Panc1 (cell line): ENCODE data around the gene TMEM248. TPM values are rescaled to one million over a fixed set of nuclear protein-coding genes. Genes with fewer than 3 reads are reported as not detected.
"Not testable (repeated sequence)": the region's sequence is repeated elsewhere in the genome, so short reads cannot be mapped to it uniquely, and the experiment has no call there.

Experiments
- ATAC-seq: fragments of 200-7000 bp; cut with Tn5 transposase; 2 replicates; pipeline ENCODE4 v1.9.1; 2020; ENCODE audit warnings: mild to moderate bottlenecking, moderate library complexity
- BruUV-seq: library from RNA; stranded (reverse); fragments of 400-500 nt; replicated peaks from 2 replicates; lab custom pipeline; 2021; lab: Mats Ljungman, UMichigan
- CTCF ChIA-PET: fragments of 300-600 bp; sonication (Branson Sonifier 250); formaldehyde crosslinking; loops from one replicate; lab custom pipeline; 2022; ENCODE audit warnings: antibody characterized with exemption; lab: Charles Lee
- POLR2A ChIA-PET: fragments of 300-600 bp; sonication (Branson Sonifier 250); formaldehyde crosslinking; loops from one replicate; lab custom pipeline; 2022; ENCODE audit warnings: antibody characterized with exemption; lab: Charles Lee
- DNase-seq: peaks from one replicate; pipeline ENCODE4 v3.0.0-alpha.2; 2010; ENCODE audit warnings: low read depth, low spot score
- H3K27ac ChIP-seq: 2 replicates; pipeline ENCODE4 v1.5.1; 2011; ENCODE audit warnings: mild to moderate bottlenecking, low read length, inconsistent platforms
- H3K27me3 ChIP-seq: fragments of 200-500 bp; sonication (Bioruptor generic); 2 replicates; pipeline ENCODE4 v1.6.0; 2014; ENCODE audit warnings: low read length, inconsistent platforms; ENCODE audit not compliant: control insufficient read depth, insufficient read depth
- H3K36me3 ChIP-seq: fragments of 200-500 bp; sonication (Bioruptor generic); 2 replicates; pipeline ENCODE4 v1.5.1; 2014; ENCODE audit warnings: inconsistent platforms, mild to moderate bottlenecking, low read length, moderate library complexity; ENCODE audit not compliant: control insufficient read depth, insufficient read depth
- H3K4me1 ChIP-seq: 2 replicates; pipeline ENCODE4 v1.5.1; 2011; ENCODE audit warnings: inconsistent platforms, mild to moderate bottlenecking, low read length, moderate library complexity; ENCODE audit not compliant: control insufficient read depth, insufficient read depth
- H3K4me3 ChIP-seq, 2 experiments: 2 replicates each; pipeline ENCODE4 v1.5.1; 2011 to 2012; ENCODE audit warnings: low read depth in 2 of 2, low read length in 2 of 2, mild to moderate bottlenecking in 2 of 2, inconsistent platforms in 1 of 2, moderate library complexity in 1 of 2
- H3K9me3 ChIP-seq: fragments of 200-500 bp; sonication (Bioruptor generic); 2 replicates; pipeline ENCODE4 v1.5.1; 2014; ENCODE audit warnings: low read depth, mild to moderate bottlenecking, inconsistent platforms, low read length, moderate library complexity; ENCODE audit not compliant: control insufficient read depth, insufficient read depth
- CTCF ChIP-seq: fragments of 450-650 bp; IDR thresholded peaks from 2 replicates; pipeline ENCODE4 v1.5.1; 2017; ENCODE audit warnings: mild to moderate bottlenecking
- POLR2AphosphoS5 ChIP-seq: IDR thresholded peaks from 2 replicates; pipeline ENCODE4 v1.6.1; 2012; ENCODE audit warnings: mild to moderate bottlenecking, low read depth, low read length, moderate library complexity
- REST ChIP-seq, 2 experiments: IDR thresholded peaks; 2 replicates each; pipeline ENCODE4 v1.6.1; 2011 to 2012; ENCODE audit warnings: low read depth in 2 of 2, control low read depth in 1 of 2, low read length in 1 of 2, mild to moderate bottlenecking in 1 of 2, moderate library complexity in 1 of 2; ENCODE audit not compliant: insufficient read depth in 1 of 2
- SIN3A ChIP-seq: IDR thresholded peaks from 2 replicates; pipeline ENCODE4 v1.6.1; 2012; ENCODE audit warnings: low read depth, mild to moderate bottlenecking, low read length, moderate library complexity, borderline replicate concordance; ENCODE audit not compliant: insufficient read depth
- TCF7L2 ChIP-seq: IDR thresholded peaks from 2 replicates; pipeline ENCODE4 v1.6.1; 2011; ENCODE audit warnings: mild to moderate bottlenecking, low read depth, low read length, inconsistent platforms
- in situ Hi-C: cut with HindIII; loops from 2 replicates; pipeline ENCODE4 v1.10.0; 2016; ENCODE audit warnings: low sequenced_read_pairs, low pct_unique_long_range_greater_than_20kb
- intact Hi-C: fragments of 100-400 bp; cut with micrococcal nuclease; formaldehyde crosslinking; loops from one replicate; pipeline ENCODE4 v1.10.0; 2022; ENCODE audit not compliant: unreplicated experiment
- total RNA-seq: library from RNA; stranded (reverse); gene quantifications from one replicate; pipeline ENCODE4 v1.2.1, GENCODE V29; 2021; ENCODE audit not compliant: unreplicated experiment

TMEM248 gene
- total RNA-seq, 1 experiment from 2014 or later: 176 TPM

GRCh38 chr7:66907731-66908130 is 13.3 kb upstream of the TMEM248 start:
- Histone ChIP-seq H3K4me3 (no peak overlapping the region), H3K27ac (no peak overlapping the region), H3K9me3 (no peaks in the 10 kb centered on the region), H3K27me3 (no peaks in the 10 kb centered on the region), H3K36me3 (no peaks in the 10 kb centered on the region), H3K4me1 (no peaks in the 10 kb centered on the region)
- ATAC-seq (no peak), DNase-seq (no peak)
- CTCF ChIA-PET: interaction anchor here (0.6 kb wide), 1 partner anchor 70 kb away, joined by 5 read pairs; no protein-coding TSS in a partner anchor
- POLR2A ChIA-PET: no interaction called here
- BruUV-seq: no TSS peak
- TF ChIP-seq POLR2AphosphoS5 (no peak), REST (IDR thresholded peaks at IDR 0.05; ENCODE audit: insufficient read depth in 1 of 2, low read depth in 2 of 2, low read length in 1 of 2) (no peak), SIN3A (no peak), CTCF (no peak), TCF7L2 (no peak)
- intact Hi-C loops (no loop called here), in situ Hi-C loops (no loop called here)

GRCh38 chr7:66908598-66908997 is 12.4 kb upstream of the TMEM248 start:
- ATAC-seq, BruUV-seq, intact Hi-C loops, in situ Hi-C loops, H3K4me1 ChIP-seq, H3K27me3 ChIP-seq, H3K9me3 ChIP-seq, POLR2A ChIA-PET, H3K36me3 ChIP-seq, H3K4me3 ChIP-seq, DNase-seq, H3K27ac ChIP-seq: not testable (repeated sequence)
- CTCF ChIA-PET: interaction anchor here (0.6 kb wide), 1 partner anchor 69 kb away, joined by 5 read pairs; no protein-coding TSS in a partner anchor

- H3K27ac ChIP-seq: no peak overlapping the region
- TF ChIP-seq TCF7L2 (no peak), SIN3A (no peak), POLR2AphosphoS5 (no peak), CTCF (no peak), REST (IDR thresholded peaks at IDR 0.05; ENCODE audit: insufficient read depth in 1 of 2, low read depth in 2 of 2, low read length in 1 of 2) (no peak)
- H3K4me3 ChIP-seq: no peak overlapping the region
- in situ Hi-C loops: no loop called here
- CTCF ChIA-PET: no interaction called here
- POLR2A ChIA-PET: no interaction called here
- no peaks in the 10 kb centered on the region for H3K27me3 ChIP-seq
- no peak for DNase-seq
- H3K36me3 ChIP-seq: no peaks in the 10 kb centered on the region
- intact Hi-C loops: no loop called here
- no peaks in the 10 kb centered on the region for H3K9me3 ChIP-seq
- BruUV-seq: no TSS peak
- H3K4me1 ChIP-seq: no peaks in the 10 kb centered on the region
- ATAC-seq: no peak
Measured at GRCh38 chr7:66910789-66911188, 10.2 kb upstream of the TMEM248 start.

- DNase-seq, BruUV-seq, H3K27ac ChIP-seq, intact Hi-C loops, H3K36me3 ChIP-seq, ATAC-seq, CTCF ChIA-PET, H3K9me3 ChIP-seq, POLR2A ChIA-PET, H3K27me3 ChIP-seq, H3K4me1 ChIP-seq, H3K4me3 ChIP-seq, in situ Hi-C loops: not testable (repeated sequence)
Measured at GRCh38 chr7:66911191-66911590, 9.8 kb upstream of the TMEM248 start.
